Bronchial epithelial cell (primary cell): ENCODE results near the gene UBE2L6. TPM values are rescaled to one million over a fixed set of nuclear protein-coding genes. Genes with fewer than 3 reads are reported as not detected.
"Not testable (repeated sequence)": the region's sequence is repeated elsewhere in the genome, so short reads cannot be mapped to it uniquely, and the experiment has no call there.

Experiments
- DNase-seq: peaks from one replicate; pipeline ENCODE4 v3.0.0-alpha.2; 2010; ENCODE audit warnings: low read depth
- FAIRE-seq: peaks from 2 replicates; lab custom pipeline; 2011; peaks lifted over from hg19 to GRCh38; lab: Jason Lieb, UNC
- H3K27me3 ChIP-seq: 2 replicates; pipeline ENCODE4 v1.5.1; 2011; ENCODE audit warnings: low read length; ENCODE audit not compliant: control insufficient read depth, insufficient read depth
- H3K36me3 ChIP-seq: 2 replicates; pipeline ENCODE4 v1.5.1; 2011; ENCODE audit warnings: low read length; ENCODE audit not compliant: control insufficient read depth, insufficient read depth
- H3K4me3 ChIP-seq: 2 replicates; pipeline ENCODE4 v1.5.1; 2011; ENCODE audit warnings: mild to moderate bottlenecking, low read depth, low read length, control low read depth
- CTCF ChIP-seq: IDR thresholded peaks from 2 replicates; pipeline ENCODE4 v1.5.1; 2011; ENCODE audit warnings: mild to moderate bottlenecking, moderate library complexity, low read length, control low read depth, inconsistent platforms; ENCODE audit not compliant: insufficient read depth, severe bottlenecking
- total RNA-seq: library from RNA; depleted of rRNA; stranded (reverse); fragments of >200 nt; gene quantifications from 2 replicates; pipeline ENCODE4 v1.2.1, GENCODE V29; 2014

Gene UBE2L6
- total RNA-seq, 1 donor from 2014 or later: 7.4 TPM

GRCh38 chr11:57539342-57539741 is 28.1 kb downstream of the UBE2L6 start:
- no peaks in the 10 kb centered on the region for H3K27me3 ChIP-seq
- no peaks in the 10 kb centered on the region for H3K36me3 ChIP-seq
- DNase-seq (peak; percentile 22), FAIRE-seq (no peak)
- no peak overlapping the region for H3K4me3 ChIP-seq
- TF ChIP-seq CTCF: no peak

GRCh38 chr11:57536947-57537619 is 30.4 kb downstream of the UBE2L6 start, which contains the start of gene SMTNL1:
TSS of gene SMTNL1 (plus strand) at chr11:57537595. CDS start at chr11:57542643, 5,048 bp downstream.
- DNase-seq (no peak), FAIRE-seq (no peak)
- H3K27me3 ChIP-seq: no peaks in the 10 kb centered on the region
- TF ChIP-seq CTCF: no peak
- no peaks in the 10 kb centered on the region for H3K36me3 ChIP-seq
- no peak within 1 kb of the TSS for H3K4me3 ChIP-seq

GRCh38 chr11:57534449-57534848 is 33.0 kb downstream of the UBE2L6 start:
- not testable (repeated sequence) for H3K36me3 ChIP-seq, H3K4me3 ChIP-seq, DNase-seq, H3K27me3 ChIP-seq, FAIRE-seq

GRCh38 chr11:57530596-57531507 is 36.6 kb downstream of the UBE2L6 start, which contains the start of gene TIMM10:
TSS of gene TIMM10 (minus strand) at chr11:57530754. CDS start at chr11:57530189, 565 bp downstream.
- Histone ChIP-seq H3K27me3 (no peaks in the 10 kb centered on the region), H3K36me3 (peaks cover 2% of the 10 kb centered on the region), H3K4me3 (peak within 1 kb of the TSS; percentile 52)
- peak; percentile 97 for DNase-seq
- no peak for FAIRE-seq
- no peak for TF ChIP-seq CTCF

GRCh38 chr11:57530215-57530595 is 37.3 kb downstream of the UBE2L6 start:
- Histone ChIP-seq H3K4me3 (peak overlapping the region; percentile 52), H3K27me3 (no peaks in the 10 kb centered on the region), H3K36me3 (peaks cover 2% of the 10 kb centered on the region)
- DNase-seq: no peak
- no peak for FAIRE-seq
- no peak for TF ChIP-seq CTCF

- Histone ChIP-seq H3K4me3 (no peak overlapping the region), H3K36me3 (peaks cover 2% of the 10 kb centered on the region), H3K27me3 (no peaks in the 10 kb centered on the region)
- FAIRE-seq: no peak
- DNase-seq: peak; percentile 33
- no peak for TF ChIP-seq CTCF
These were observed 38.5 kb downstream of the UBE2L6 start for GRCh38 chr11:57529012-57529411.
